ENCODE measurements around the gene RETREG3.
A peak's percentile ranks its signal among the peaks of the same experiment; 100 is the strongest.

The RETREG3 gene

DNA sequence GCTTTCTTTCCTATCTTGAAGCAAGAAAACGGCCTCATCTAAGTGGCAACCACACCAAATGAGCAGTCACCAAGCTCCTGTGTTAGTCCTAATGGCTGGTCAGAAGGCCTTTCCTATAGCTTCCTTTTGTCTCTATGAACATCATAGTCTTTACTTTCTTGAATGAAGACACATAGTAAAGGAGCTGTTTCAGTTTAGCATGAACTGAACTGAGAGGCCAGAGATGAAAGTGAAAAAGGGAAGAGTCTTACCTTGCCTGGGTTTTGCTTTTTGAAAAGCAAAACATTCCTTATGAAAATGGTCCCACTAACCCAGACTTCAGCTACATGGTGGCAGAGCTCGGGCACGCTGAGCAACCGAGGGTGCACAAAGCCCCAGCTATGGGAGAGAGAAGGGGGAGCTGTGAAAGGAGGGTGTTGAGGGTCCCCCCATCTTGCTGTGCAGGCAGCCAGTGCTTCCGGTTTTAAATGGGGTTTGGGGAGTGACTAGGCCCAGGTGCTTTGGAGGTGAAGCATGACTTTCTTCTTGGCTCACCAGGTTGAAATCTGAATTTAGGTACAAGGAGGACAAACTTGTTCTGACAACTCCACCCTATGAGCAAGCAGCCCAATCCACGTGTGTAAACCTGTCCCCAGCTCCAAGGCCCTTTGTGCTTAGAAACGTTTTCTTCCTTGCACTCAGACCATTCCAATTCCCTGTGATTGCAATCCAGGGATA, 22.5 kb downstream of the RETREG3 start:
- TF ChIP-seq CTCF (conservative IDR thresholded peaks at IDR 0.05; ENCODE audit: low read length) = no peak
- no peak for DNase-seq (ENCODE audit: low read depth)
- no peak overlapping the region for H3K4me3 ChIP-seq (ENCODE audit: low read length)

GRCh38 chr17:42585353-42585752, 23.8 kb downstream of the RETREG3 start:
- TF ChIP-seq CTCF (conservative IDR thresholded peaks at IDR 0.05; ENCODE audit: low read length) = no peak
- no peak overlapping the region for H3K4me3 ChIP-seq (ENCODE audit: low read length)
- peak; percentile 44 for DNase-seq (ENCODE audit: low read depth)

DNA sequence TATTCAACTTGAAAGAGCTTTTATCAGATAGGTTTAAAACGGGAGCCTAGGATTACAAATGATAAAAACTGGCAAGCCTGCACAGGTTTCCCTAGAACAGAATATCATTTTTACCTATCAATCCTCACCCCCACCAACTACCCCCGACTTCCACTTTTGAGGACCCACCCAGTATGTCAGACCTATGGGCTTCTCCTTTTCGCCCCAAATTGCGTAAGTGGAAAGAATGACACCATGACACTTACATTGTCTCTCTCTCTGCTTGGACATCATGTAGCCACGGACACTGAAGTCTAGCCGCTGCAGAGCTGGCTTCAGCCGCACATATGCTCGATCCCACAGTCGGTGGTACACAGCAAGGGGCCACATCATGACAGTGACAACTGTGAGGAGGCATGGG, 24.3 kb downstream of the RETREG3 start:
- no peak overlapping the region for H3K4me3 ChIP-seq (ENCODE audit: low read length)
- DNase-seq (ENCODE audit: low read depth) = no peak
- TF ChIP-seq CTCF (conservative IDR thresholded peaks at IDR 0.05; ENCODE audit: low read length) = no peak

- TF ChIP-seq CTCF (conservative IDR thresholded peaks at IDR 0.05; ENCODE audit: low read length) = no peak
- no peak for DNase-seq (ENCODE audit: low read depth)
- H3K4me3 ChIP-seq (ENCODE audit: low read length) = no peak overlapping the region
These were observed 27.4 kb downstream of the RETREG3 start for GRCh38 chr17:42581744-42582270.

DNA sequence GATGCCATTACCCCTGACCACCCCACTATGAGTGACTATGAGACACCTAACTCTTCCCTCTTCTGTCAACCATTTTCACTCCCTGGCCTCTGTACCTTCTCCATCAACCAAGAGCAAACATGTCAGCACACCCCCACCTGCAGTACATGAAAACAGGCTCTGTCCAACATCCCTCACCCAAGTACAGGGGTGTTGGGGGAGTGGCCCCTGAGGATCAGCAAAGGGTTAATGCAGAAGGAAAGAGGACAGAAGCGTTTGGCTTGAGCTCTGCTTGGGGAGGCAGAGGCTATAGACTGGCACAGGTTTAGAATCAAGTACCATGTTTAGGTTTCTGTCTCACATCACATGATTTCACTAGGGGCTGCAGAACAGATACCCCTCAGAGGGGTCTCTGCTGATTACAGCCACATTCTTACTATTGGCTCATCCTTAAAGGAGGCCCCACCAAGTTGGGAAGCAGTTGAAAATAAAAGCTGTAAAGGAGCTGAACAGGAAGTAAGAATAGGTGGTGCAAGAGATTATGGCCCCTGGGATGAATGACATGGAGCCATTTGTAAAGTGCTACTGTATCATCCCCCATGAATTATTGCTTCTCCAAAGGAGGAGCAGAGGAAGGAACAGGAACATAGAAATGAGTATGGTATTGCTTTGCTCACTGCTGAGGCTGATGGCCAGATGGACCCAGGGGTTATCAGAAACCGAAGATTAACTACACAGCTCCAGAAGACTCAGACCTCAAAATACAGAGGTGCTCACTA, 29.2 kb downstream of the RETREG3 start:
- no peak for TF ChIP-seq CTCF (conservative IDR thresholded peaks at IDR 0.05; ENCODE audit: low read length)
- no peak for DNase-seq (ENCODE audit: low read depth)
- no peak overlapping the region for H3K4me3 ChIP-seq (ENCODE audit: low read length)

DNA sequence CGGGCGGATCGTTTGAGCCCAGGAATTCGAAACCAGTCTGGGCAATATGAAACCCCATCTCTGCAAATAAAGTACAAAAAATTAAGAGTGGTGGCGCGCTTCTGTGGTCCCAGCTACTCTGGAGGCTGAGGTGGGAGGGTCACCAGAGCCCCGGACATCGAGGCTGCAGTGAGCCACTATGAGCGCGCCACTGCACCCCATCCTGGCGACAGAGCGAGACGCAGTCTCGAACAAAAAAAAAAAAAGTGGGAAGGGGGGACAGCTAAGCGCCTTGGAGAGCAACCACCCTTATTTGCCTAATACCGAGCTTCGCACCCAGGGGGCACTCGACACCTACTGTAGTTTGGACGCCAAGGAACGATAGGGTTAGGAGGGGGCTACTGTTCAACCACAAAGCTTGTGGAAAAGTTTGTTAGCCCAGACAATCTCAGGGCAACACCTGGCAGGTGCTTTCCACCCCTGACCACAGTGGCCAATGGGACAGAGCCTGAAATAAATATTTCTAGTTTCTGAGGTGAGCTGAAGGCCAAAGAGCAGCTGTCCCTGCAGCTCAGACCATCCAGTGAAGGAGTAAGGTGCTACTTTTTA, 30.8 kb downstream of the RETREG3 start:
- DNase-seq (ENCODE audit: low read depth) = peak; percentile 57
- peak; percentile 76 for TF ChIP-seq CTCF (conservative IDR thresholded peaks at IDR 0.05; ENCODE audit: low read length)
- H3K4me3 ChIP-seq (ENCODE audit: low read length) = peak overlapping the region; percentile 89
